ENCODE measurements around the gene ZBTB25.

ZBTB25 gene

GRCh38 chr14:64488590-64489099, 15.0 kb downstream of the ZBTB25 start:
- DNase-seq (ENCODE audit: low read depth in 4 of 4, low spot score in 1 of 4), result no peak

GRCh38 chr14:64478634-64479250, 24.9 kb downstream of the ZBTB25 start:
- DNase-seq (ENCODE audit: low read depth in 4 of 4, low spot score in 1 of 4), result no peak

GRCh38 chr14:64476438-64476837, 27.2 kb downstream of the ZBTB25 start:
- no peak for DNase-seq (ENCODE audit: low read depth in 4 of 4, low spot score in 1 of 4)

- no peak for DNase-seq (ENCODE audit: low read depth in 4 of 4, low spot score in 1 of 4)
These were observed 27.9 kb downstream of the ZBTB25 start for GRCh38 chr14:64475585-64476273.

GRCh38 chr14:64474698-64475097, 28.9 kb downstream of the ZBTB25 start:
- DNase-seq (ENCODE audit: low read depth in 4 of 4, low spot score in 1 of 4), result no peak

GRCh38 chr14:64474041-64474440, 29.6 kb downstream of the ZBTB25 start:
- no peak for DNase-seq (ENCODE audit: low read depth in 4 of 4, low spot score in 1 of 4)

- DNase-seq (ENCODE audit: low read depth in 4 of 4, low spot score in 1 of 4), result no peak
These were observed 35.2 kb downstream of the ZBTB25 start for GRCh38 chr14:64468451-64468850.

GRCh38 chr14:64467566-64467965, 36.1 kb downstream of the ZBTB25 start:
- no peak for DNase-seq (ENCODE audit: low read depth in 4 of 4, low spot score in 1 of 4)

GRCh38 chr14:64467101-64467500, 36.5 kb downstream of the ZBTB25 start:
- DNase-seq (ENCODE audit: low read depth in 4 of 4, low spot score in 1 of 4), result no peak

- no peak for DNase-seq (ENCODE audit: low read depth in 4 of 4, low spot score in 1 of 4)
These were observed 37.6 kb downstream of the ZBTB25 start for GRCh38 chr14:64465831-64466554.

GRCh38 chr14:64465191-64465822, 38.3 kb downstream of the ZBTB25 start, which contains the start of gene AKAP5:
TSS of gene AKAP5 (plus strand) at chr14:64465499. CDS start at chr14:64468395, 2,896 bp downstream.
- peak; percentile 16 to 58 (median 36) for DNase-seq (ENCODE audit: low read depth in 4 of 4, low spot score in 1 of 4)

- DNase-seq (ENCODE audit: low read depth in 4 of 4, low spot score in 1 of 4), result no peak
These were observed 39.0 kb downstream of the ZBTB25 start for GRCh38 chr14:64464651-64465050.

- no peak for DNase-seq (ENCODE audit: low read depth in 4 of 4, low spot score in 1 of 4)
These were observed 39.8 kb downstream of the ZBTB25 start for GRCh38 chr14:64463873-64464272.

GRCh38 chr14:64463195-64463594, 40.4 kb downstream of the ZBTB25 start:
- no peak for DNase-seq (ENCODE audit: low read depth in 4 of 4, low spot score in 1 of 4)

GRCh38 chr14:64461221-64461620, 42.4 kb downstream of the ZBTB25 start:
- no peak for DNase-seq (ENCODE audit: low read depth in 4 of 4, low spot score in 1 of 4)

- DNase-seq (ENCODE audit: low read depth in 4 of 4, low spot score in 1 of 4), result no peak
These were observed 44.1 kb downstream of the ZBTB25 start for GRCh38 chr14:64459405-64460136.

GRCh38 chr14:64454671-64455070, 49.0 kb downstream of the ZBTB25 start:
- DNase-seq (ENCODE audit: low read depth in 4 of 4, low spot score in 1 of 4), result no peak

GRCh38 chr14:64450255-64450654, 53.4 kb downstream of the ZBTB25 start:
- DNase-seq (ENCODE audit: low read depth in 4 of 4, low spot score in 1 of 4), result no peak

GRCh38 chr14:64447876-64448670, 55.6 kb downstream of the ZBTB25 start:
- DNase-seq (ENCODE audit: low read depth in 4 of 4, low spot score in 1 of 4), result no peak

Data from stimulated activated CD4-positive, alpha-beta T cell treated with anti-CD3 and anti-CD28 coated beads, Interleukin-1b, Interleukin-23, amount 100 ng/mL, for 24 hours (primary cell).